Breast epithelium (tissue), 3 donors: Measurements from ENCODE around the gene TTC23.

ENCODE experiments used
- POLR2A ChIP-seq: fragments of 450-650 bp; IDR thresholded peaks from one replicate; pipeline ENCODE4 v1.6.1; 2016; ENCODE audit warnings: antibody characterized with exemption, mild to moderate bottlenecking, moderate library complexity
- POLR2AphosphoS5 ChIP-seq, 3 donors: sonication (generic); formaldehyde crosslinking; IDR thresholded peaks; one replicate each; pipeline ENCODE4 v1.6.1; 2017; ENCODE audit warnings: antibody characterized with exemption in 3 of 3
- TF ChIP-seq, protein P1 (sequence below), 3 donors: fragments of 450-650 bp; IDR thresholded peaks; one replicate each; pipeline ENCODE4 v1.5.1; 2016 to 2017; ENCODE audit warnings: antibody characterized with exemption in 3 of 3, mild to moderate bottlenecking in 3 of 3, moderate library complexity in 3 of 3

DNA sequence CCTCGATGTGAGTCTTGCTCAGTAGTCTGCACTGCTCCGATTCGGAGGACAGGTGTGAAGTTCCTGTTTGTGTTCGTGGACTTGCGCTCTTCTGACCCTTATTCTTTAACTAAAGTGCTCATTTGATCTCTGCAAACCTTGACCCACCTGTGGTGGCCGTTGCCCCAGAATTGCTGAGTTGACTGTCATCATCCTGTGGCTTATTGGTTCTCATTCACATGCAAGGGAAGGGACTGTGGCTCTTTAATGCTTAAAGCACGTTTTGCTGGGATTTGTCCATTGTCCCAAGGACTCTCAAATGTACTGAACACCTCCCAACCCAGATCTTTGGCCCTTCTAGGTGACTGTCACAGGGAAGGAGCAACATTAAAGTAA, 131.1 kb downstream of the TTC23 start:
- TF ChIP-seq, protein P1, sequence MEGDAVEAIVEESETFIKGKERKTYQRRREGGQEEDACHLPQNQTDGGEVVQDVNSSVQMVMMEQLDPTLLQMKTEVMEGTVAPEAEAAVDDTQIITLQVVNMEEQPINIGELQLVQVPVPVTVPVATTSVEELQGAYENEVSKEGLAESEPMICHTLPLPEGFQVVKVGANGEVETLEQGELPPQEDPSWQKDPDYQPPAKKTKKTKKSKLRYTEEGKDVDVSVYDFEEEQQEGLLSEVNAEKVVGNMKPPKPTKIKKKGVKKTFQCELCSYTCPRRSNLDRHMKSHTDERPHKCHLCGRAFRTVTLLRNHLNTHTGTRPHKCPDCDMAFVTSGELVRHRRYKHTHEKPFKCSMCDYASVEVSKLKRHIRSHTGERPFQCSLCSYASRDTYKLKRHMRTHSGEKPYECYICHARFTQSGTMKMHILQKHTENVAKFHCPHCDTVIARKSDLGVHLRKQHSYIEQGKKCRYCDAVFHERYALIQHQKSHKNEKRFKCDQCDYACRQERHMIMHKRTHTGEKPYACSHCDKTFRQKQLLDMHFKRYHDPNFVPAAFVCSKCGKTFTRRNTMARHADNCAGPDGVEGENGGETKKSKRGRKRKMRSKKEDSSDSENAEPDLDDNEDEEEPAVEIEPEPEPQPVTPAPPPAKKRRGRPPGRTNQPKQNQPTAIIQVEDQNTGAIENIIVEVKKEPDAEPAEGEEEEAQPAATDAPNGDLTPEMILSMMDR (IDR thresholded peaks at IDR 0.05) = no peak
- TF ChIP-seq POLR2A (no peak), POLR2AphosphoS5 (IDR thresholded peaks at IDR 0.05) (no peak)
